ENCODE measurements around the gene POLR2B. TPM values are rescaled to one million over a fixed set of nuclear protein-coding genes. Genes with fewer than 3 reads are reported as not detected.
"Not testable (repeated sequence)": the region's sequence is repeated elsewhere in the genome, so short reads cannot be mapped to it uniquely, and the experiment has no call there.

POLR2B gene
- total RNA-seq, 1 experiment from 2014 or later = 115 TPM

- Histone ChIP-seq H3K9me3 (no peaks in the 10 kb centered on the region), H3K4me3 (ENCODE audit: low read depth, low read length) (no peak overlapping the region), H3K36me3 (ENCODE audit: control insufficient read depth, insufficient read depth, low read length) (no peaks in the 10 kb centered on the region), H3K4me1 (no peaks in the 10 kb centered on the region), H3K27me3 (replicated peaks; ENCODE audit: control insufficient read depth, insufficient read depth, low read length) (no peaks in the 10 kb centered on the region)
- no peaks in the 10 kb centered on the region for H3K4me1 Mint-ChIP-seq (ENCODE audit: low read depth, unreplicated experiment)
- intact Hi-C loops (cut with micrococcal nuclease; ENCODE audit: unreplicated experiment) = no loop called here
- ChIA-PET POLR2A (no interaction called here), CTCF (no interaction called here)
- peak overlapping the region; percentile 11 for H3K27ac Mint-ChIP-seq (ENCODE audit: unreplicated experiment)
- DNase-seq = no peak
- no peaks in the 10 kb centered on the region for H3K9me3 Mint-ChIP-seq (ENCODE audit: unreplicated experiment)
- peaks cover 31% of the 10 kb centered on the region for H3K36me3 Mint-ChIP-seq (ENCODE audit: insufficient read depth, unreplicated experiment)
- H3K27me3 Mint-ChIP-seq (ENCODE audit: insufficient read depth, unreplicated experiment) = no peaks in the 10 kb centered on the region
- H3K4me3 Mint-ChIP-seq (ENCODE audit: unreplicated experiment) = no peak overlapping the region
- BruUV-seq (replicated peaks) = no TSS peak
- TF ChIP-seq CTCF (IDR thresholded peaks at IDR 0.05; ENCODE audit: insufficient read depth in 1 of 2, low read depth in 1 of 2, low read length in 1 of 2, severe bottlenecking in 1 of 2, unreplicated experiment in 1 of 2) = no peak
These were observed 41.4 kb upstream of the POLR2B start for GRCh38 chr4:56937262-56937661.

- H3K9me3 Mint-ChIP-seq (ENCODE audit: unreplicated experiment); H3K4me1 ChIP-seq; H3K27ac Mint-ChIP-seq (ENCODE audit: unreplicated experiment); H3K4me3 Mint-ChIP-seq (ENCODE audit: unreplicated experiment); H3K36me3 ChIP-seq (ENCODE audit: control insufficient read depth, insufficient read depth, low read length); H3K27me3 ChIP-seq (replicated peaks; ENCODE audit: control insufficient read depth, insufficient read depth, low read length); H3K27me3 Mint-ChIP-seq (ENCODE audit: insufficient read depth, unreplicated experiment); H3K4me3 ChIP-seq (ENCODE audit: low read depth, low read length); intact Hi-C loops (cut with micrococcal nuclease; ENCODE audit: unreplicated experiment); H3K4me1 Mint-ChIP-seq (ENCODE audit: low read depth, unreplicated experiment); BruUV-seq (replicated peaks); DNase-seq; H3K9me3 ChIP-seq; POLR2A ChIA-PET; CTCF ChIA-PET: not testable (repeated sequence)
- H3K36me3 Mint-ChIP-seq (ENCODE audit: insufficient read depth, unreplicated experiment) = peaks cover 26% of the 10 kb centered on the region
These were observed 38.9 kb upstream of the POLR2B start for GRCh38 chr4:56939826-56940225.

GRCh38 chr4:56940403-56940802 is 38.3 kb upstream of the POLR2B start:
- H3K27me3 Mint-ChIP-seq (ENCODE audit: insufficient read depth, unreplicated experiment) = no peaks in the 10 kb centered on the region
- no peaks in the 10 kb centered on the region for H3K4me1 Mint-ChIP-seq (ENCODE audit: low read depth, unreplicated experiment)
- BruUV-seq (replicated peaks) = no TSS peak
- H3K4me1 ChIP-seq = no peaks in the 10 kb centered on the region
- intact Hi-C loops (cut with micrococcal nuclease; ENCODE audit: unreplicated experiment) = no loop called here
- no peak overlapping the region for H3K4me3 Mint-ChIP-seq (ENCODE audit: unreplicated experiment)
- no peaks in the 10 kb centered on the region for H3K36me3 ChIP-seq (ENCODE audit: control insufficient read depth, insufficient read depth, low read length)
- ChIA-PET CTCF (no interaction called here), POLR2A (no interaction called here)
- TF ChIP-seq CTCF (IDR thresholded peaks at IDR 0.05; ENCODE audit: insufficient read depth in 1 of 2, low read depth in 1 of 2, low read length in 1 of 2, severe bottlenecking in 1 of 2, unreplicated experiment in 1 of 2) = no peak
- DNase-seq = no peak
- no peaks in the 10 kb centered on the region for H3K9me3 Mint-ChIP-seq (ENCODE audit: unreplicated experiment)
- no peaks in the 10 kb centered on the region for H3K27me3 ChIP-seq (replicated peaks; ENCODE audit: control insufficient read depth, insufficient read depth, low read length)
- no peak overlapping the region for H3K27ac Mint-ChIP-seq (ENCODE audit: unreplicated experiment)
- no peaks in the 10 kb centered on the region for H3K9me3 ChIP-seq
- no peak overlapping the region for H3K4me3 ChIP-seq (ENCODE audit: low read depth, low read length)
- H3K36me3 Mint-ChIP-seq (ENCODE audit: insufficient read depth, unreplicated experiment) = peaks cover 26% of the 10 kb centered on the region

- H3K9me3 Mint-ChIP-seq (ENCODE audit: unreplicated experiment) = no peaks in the 10 kb centered on the region
- no peaks in the 10 kb centered on the region for H3K4me1 ChIP-seq
These were observed 37.7 kb upstream of the POLR2B start for GRCh38 chr4:56940971-56941370.

More at GRCh38 chr4:56940971-56941370, 37.7 kb upstream of the POLR2B start:
- intact Hi-C loops (cut with micrococcal nuclease; ENCODE audit: unreplicated experiment) = no loop called here
- Histone ChIP-seq H3K27me3 (replicated peaks; ENCODE audit: control insufficient read depth, insufficient read depth, low read length) (no peaks in the 10 kb centered on the region), H3K4me3 (ENCODE audit: low read depth, low read length) (no peak overlapping the region), H3K36me3 (ENCODE audit: control insufficient read depth, insufficient read depth, low read length) (no peaks in the 10 kb centered on the region), H3K9me3 (no peaks in the 10 kb centered on the region)
- ChIA-PET CTCF (no interaction called here), POLR2A (no interaction called here)
- Mint-ChIP-seq H3K27ac (ENCODE audit: unreplicated experiment) (no peak overlapping the region), H3K36me3 (ENCODE audit: insufficient read depth, unreplicated experiment) (peaks cover 26% of the 10 kb centered on the region), H3K27me3 (ENCODE audit: insufficient read depth, unreplicated experiment) (no peaks in the 10 kb centered on the region), H3K4me3 (ENCODE audit: unreplicated experiment) (no peak overlapping the region), H3K4me1 (ENCODE audit: low read depth, unreplicated experiment) (no peaks in the 10 kb centered on the region)
- no TSS peak for BruUV-seq (replicated peaks)
- DNase-seq = no peak
- TF ChIP-seq CTCF (IDR thresholded peaks at IDR 0.05; ENCODE audit: insufficient read depth in 1 of 2, low read depth in 1 of 2, low read length in 1 of 2, severe bottlenecking in 1 of 2, unreplicated experiment in 1 of 2) = no peak

All from Caco-2 (cell line).